ENCODE measurements around the gene CDH4. TPM values are rescaled to one million over a fixed set of nuclear protein-coding genes. Genes with fewer than 3 reads are reported as not detected.

Gene CDH4
- total and polyA plus RNA-seq, 2 of the 4 experiments (the other 2 are of a cell fraction): 1.6 to 3.5 TPM

DNA sequence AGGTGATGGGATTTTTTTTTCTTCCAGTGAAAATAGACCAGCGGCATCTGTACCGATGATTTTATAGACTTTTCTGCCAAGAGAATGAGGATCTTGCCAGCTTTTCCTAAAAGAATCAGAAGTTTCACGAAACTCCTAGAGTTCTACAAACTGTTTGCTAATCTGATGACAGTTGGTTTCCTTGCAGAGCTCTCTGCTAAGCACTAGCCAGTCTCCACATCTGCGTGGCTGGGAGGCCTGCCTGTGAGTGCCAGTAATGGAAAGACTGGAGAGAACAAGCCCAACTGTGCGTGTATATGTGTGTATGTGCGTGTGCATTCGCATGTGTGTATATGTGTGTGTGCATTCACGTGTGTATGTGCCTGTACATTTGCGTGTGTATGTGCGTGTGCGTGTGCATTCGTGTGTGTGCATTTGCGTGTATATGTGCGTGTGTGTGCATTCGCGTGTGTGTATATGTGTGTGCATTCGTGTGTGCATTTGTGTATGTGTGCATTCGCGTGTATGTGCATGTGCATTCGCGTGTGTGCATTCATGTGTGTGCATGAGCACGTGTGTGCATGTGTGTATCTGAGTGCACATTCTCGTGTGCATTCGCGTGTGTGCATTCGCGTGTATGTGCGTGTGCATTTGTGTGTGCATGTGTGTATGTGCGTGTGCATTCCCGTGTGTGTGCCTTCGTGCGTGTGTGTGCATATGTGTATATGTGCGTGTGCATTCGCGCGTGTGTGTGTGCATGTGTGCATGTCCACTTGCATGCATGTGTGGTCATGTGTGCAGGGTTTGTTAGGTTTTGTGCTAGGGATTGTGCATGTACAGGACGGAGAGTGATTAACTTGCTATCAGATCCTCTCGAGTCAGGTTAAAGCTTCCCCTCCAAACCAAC is 434.2 kb downstream of the CDH4 start:
- no peak overlapping the region for H3K4ac ChIP-seq (ENCODE audit: low read depth, low read length)
- no peak overlapping the region for H3K23ac ChIP-seq (ENCODE audit: low read depth, low read length)
- BruUV-seq (replicated peaks): no TSS peak
- ATAC-seq (ENCODE audit: low read depth) (no peak), DNase-seq (no peak)
- H3K4me1 ChIP-seq (ENCODE audit: control insufficient read depth, insufficient read depth, low read length): no peaks in the 10 kb centered on the region
- H3K9me3 ChIP-seq (ENCODE audit: control insufficient read depth, insufficient read depth, low read length): peaks cover 5% of the 10 kb centered on the region
- dilution Hi-C loops (cut with HindIII; ENCODE audit: low sequenced_read_pairs, unreplicated experiment) (no loop called here), in situ Hi-C loops (cut with MboI; ENCODE audit: low sequenced_read_pairs) (no loop called here), intact Hi-C loops (cut with micrococcal nuclease) (no loop called here)
- H4K5ac ChIP-seq (ENCODE audit: low read depth, low read length): no peak overlapping the region
- H2BK120ac ChIP-seq (ENCODE audit: low read depth, low read length): no peak overlapping the region
- no peak overlapping the region for H3K9ac ChIP-seq (ENCODE audit: low read depth, low read length)
- H4K8ac ChIP-seq (ENCODE audit: low read depth in 2 of 2, low read length in 2 of 2): no peak overlapping the region
- no peak for TF ChIP-seq NFE2L2 (IDR thresholded peaks at IDR 0.05; ENCODE audit: low read depth, low read length)
- TF ChIP-seq MAFK (IDR thresholded peaks at IDR 0.05; ENCODE audit: low read depth, low read length): no peak
- TF ChIP-seq BHLHE40 (IDR thresholded peaks at IDR 0.05; ENCODE audit: low read depth, low read length): no peak
- TF ChIP-seq RAD21 (IDR thresholded peaks at IDR 0.05; ENCODE audit: low read length): no peak
- no peak for TF ChIP-seq POLR2A (IDR thresholded peaks at IDR 0.05; ENCODE audit: low read depth, low read length)
- TF ChIP-seq RCOR1 (IDR thresholded peaks at IDR 0.05; ENCODE audit: insufficient replicate concordance, low read length): no peak
- TF ChIP-seq CHD1 (IDR thresholded peaks at IDR 0.05; ENCODE audit: low read depth, low read length): no peak
- no peak for TF ChIP-seq MXI1 (IDR thresholded peaks at IDR 0.05; ENCODE audit: borderline replicate concordance, low read depth, low read length)
- TF ChIP-seq, protein P1, sequence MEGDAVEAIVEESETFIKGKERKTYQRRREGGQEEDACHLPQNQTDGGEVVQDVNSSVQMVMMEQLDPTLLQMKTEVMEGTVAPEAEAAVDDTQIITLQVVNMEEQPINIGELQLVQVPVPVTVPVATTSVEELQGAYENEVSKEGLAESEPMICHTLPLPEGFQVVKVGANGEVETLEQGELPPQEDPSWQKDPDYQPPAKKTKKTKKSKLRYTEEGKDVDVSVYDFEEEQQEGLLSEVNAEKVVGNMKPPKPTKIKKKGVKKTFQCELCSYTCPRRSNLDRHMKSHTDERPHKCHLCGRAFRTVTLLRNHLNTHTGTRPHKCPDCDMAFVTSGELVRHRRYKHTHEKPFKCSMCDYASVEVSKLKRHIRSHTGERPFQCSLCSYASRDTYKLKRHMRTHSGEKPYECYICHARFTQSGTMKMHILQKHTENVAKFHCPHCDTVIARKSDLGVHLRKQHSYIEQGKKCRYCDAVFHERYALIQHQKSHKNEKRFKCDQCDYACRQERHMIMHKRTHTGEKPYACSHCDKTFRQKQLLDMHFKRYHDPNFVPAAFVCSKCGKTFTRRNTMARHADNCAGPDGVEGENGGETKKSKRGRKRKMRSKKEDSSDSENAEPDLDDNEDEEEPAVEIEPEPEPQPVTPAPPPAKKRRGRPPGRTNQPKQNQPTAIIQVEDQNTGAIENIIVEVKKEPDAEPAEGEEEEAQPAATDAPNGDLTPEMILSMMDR (conservative IDR thresholded peaks at IDR 0.05; ENCODE audit: low read depth, low read length): no peak
- TF ChIP-seq MAZ (IDR thresholded peaks at IDR 0.05; ENCODE audit: borderline replicate concordance, low read depth, low read length): no peak
- no peak for TF ChIP-seq FOS (IDR thresholded peaks at IDR 0.05; ENCODE audit: low read depth, low read length)
- TF ChIP-seq RFX5 (IDR thresholded peaks at IDR 0.05; ENCODE audit: low read depth, low read length): no peak
- no peak overlapping the region for H4K91ac ChIP-seq (ENCODE audit: insufficient read depth, low read depth, low read length)
- WGBS, 2 experiments (ENCODE audit: extremely low coverage in 2 of 2, insufficient read length in 1 of 2): 93% methylated on average over 21 of the region's 38 CpGs; no CpG with 5 or more reads in 1 of the 2 experiments
- no peak overlapping the region for H3K27ac ChIP-seq (ENCODE audit: insufficient read depth, low read length)
- H3K4me2 ChIP-seq (ENCODE audit: low read depth, low read length): no peak overlapping the region
- peak overlapping the region; percentile 1 for H2AFZ ChIP-seq (replicated peaks; ENCODE audit: low read length, poor library complexity)
- no peak overlapping the region for H3K18ac ChIP-seq (ENCODE audit: low read depth, low read length)
- no peaks in the 10 kb centered on the region for H3K36me3 ChIP-seq (ENCODE audit: control insufficient read depth, insufficient read depth, low read length)
- no peak overlapping the region for H3K14ac ChIP-seq (replicated peaks; ENCODE audit: low read depth, low read length)
- H3K4me3 ChIP-seq (ENCODE audit: insufficient read depth, low read depth, low read length): no peak overlapping the region
- ChIA-PET POLR2A (ENCODE audit: unreplicated experiment) (no interaction called here), CTCF (no interaction called here)
- H2BK20ac ChIP-seq (ENCODE audit: low read depth, low read length): no peak overlapping the region
- H3K9me1 ChIP-seq (ENCODE audit: insufficient read depth, low read length): peaks cover 5% of the 10 kb centered on the region; the same call in 1 of the 2 replicates
- no peak overlapping the region for H2AK9ac ChIP-seq (replicated peaks; ENCODE audit: low read depth, low read length, poor library complexity)
- H3K79me1 ChIP-seq (ENCODE audit: low read depth in 1 of 2, low read length in 2 of 2): no peaks in the 10 kb centered on the region
- no peak overlapping the region for H2BK15ac ChIP-seq (ENCODE audit: low read depth, low read length)
- H3K56ac ChIP-seq (ENCODE audit: extremely low read depth, insufficient read depth, low read length): no peak overlapping the region
- no peak overlapping the region for H2BK5ac ChIP-seq (ENCODE audit: low read depth, low read length, poor library complexity, severe bottlenecking)
- H2AK5ac ChIP-seq (ENCODE audit: low read depth, low read length): no peak overlapping the region
- H4K20me1 ChIP-seq (ENCODE audit: insufficient read depth, low read length): no peaks in the 10 kb centered on the region; the same call in 1 of the 2 replicates
- H3K27me3 ChIP-seq (ENCODE audit: control insufficient read depth, insufficient read depth, low read length): no peaks in the 10 kb centered on the region; the same call in none of the 2 replicates

All from IMR-90 (cell line).